HG02938 (cell line): ENCODE data around the gene RGS6.
A peak's percentile ranks its signal among the peaks of the same experiment; 100 is the strongest.

Experiments
- ATAC-seq: cut with Tn5 transposase; IDR thresholded peaks from one replicate; pipeline ENCODE4 v1.9.1; 2021; ENCODE audit warnings: mild to moderate bottlenecking, moderate library complexity; ENCODE audit not compliant: unreplicated experiment

Gene RGS6

DNA sequence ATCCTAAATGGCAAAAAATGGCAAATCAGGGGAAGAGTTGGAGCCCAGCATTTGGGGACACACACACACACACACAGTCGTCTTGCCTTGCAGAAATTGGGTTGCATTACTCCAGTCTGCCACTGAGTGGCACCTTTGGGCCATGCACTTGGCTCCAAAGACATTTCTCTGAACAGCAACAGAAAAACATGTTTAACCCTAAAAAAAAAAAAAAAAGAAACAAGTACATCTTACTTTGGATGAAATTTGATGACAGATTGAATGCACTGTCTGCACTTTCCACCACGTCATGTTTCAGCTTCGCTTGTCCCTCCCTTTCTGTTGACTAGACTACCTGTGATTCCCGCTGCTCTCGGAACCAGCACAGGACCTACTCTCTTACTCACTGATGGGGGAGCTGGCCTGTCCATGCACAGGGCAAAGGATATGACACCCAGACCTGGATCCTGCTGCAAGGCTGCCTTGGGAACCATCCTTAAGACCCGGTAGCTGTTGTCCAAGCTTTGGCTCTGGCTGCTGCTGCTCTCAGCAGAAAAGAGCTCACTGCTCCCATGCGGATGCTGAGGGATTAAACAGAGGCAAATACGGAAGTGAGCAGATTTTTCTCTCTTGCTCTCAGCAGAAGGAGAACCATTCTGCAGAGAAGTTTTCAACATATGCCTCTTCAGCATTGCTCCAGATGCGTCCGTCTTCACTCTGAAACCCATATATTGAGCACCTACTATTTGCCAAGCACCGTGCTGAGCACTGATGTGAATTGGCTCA, 584.9 kb downstream of the RGS6 start:
- ATAC-seq: no peak

DNA sequence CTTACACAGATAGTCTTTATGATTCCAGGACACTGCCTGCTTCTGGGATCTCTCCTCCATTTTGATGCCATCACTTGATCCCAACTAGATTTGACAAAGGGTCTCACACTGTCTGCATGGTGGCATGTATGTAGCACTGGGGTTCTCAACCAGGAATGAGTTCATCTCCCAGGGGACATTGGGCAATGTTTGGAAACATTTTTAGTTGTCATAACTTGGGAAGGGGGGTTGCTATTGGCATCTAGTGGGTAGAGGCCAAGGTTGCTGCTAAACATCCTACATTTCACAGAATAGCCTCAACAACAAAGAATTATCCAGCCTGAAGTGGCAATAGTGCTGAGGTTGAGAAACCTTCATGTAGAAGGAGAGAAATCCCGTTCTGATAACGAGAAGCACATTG, 585.5 kb downstream of the RGS6 start:
- no peak for ATAC-seq

DNA sequence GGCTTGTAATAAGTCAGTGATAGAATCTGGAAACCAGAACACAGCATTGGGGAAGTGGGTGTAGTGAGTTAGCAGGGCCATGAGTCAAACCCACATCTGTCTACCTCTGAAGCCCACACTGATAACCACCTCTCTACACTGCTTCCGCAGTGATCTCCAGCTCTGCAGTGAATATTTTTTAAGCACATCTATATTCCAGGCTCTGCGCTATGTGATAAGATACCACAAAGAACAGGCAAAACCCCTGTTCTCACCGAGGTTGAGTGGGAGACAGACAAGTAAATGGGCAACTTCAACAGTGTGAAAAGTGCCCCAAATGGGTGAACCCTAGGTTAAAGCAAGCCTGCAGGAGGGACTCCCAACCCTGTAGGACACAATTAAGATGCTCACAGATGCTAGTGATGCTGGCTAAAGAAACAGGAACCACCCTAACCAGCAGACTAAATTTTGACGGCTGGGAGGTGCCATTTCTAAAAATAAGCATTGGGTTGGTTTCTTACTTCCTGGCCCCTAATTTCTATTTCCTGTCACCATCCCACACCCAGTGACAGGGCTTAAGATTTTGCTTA, 586.7 kb downstream of the RGS6 start:
- ATAC-seq: peak; percentile 65

DNA sequence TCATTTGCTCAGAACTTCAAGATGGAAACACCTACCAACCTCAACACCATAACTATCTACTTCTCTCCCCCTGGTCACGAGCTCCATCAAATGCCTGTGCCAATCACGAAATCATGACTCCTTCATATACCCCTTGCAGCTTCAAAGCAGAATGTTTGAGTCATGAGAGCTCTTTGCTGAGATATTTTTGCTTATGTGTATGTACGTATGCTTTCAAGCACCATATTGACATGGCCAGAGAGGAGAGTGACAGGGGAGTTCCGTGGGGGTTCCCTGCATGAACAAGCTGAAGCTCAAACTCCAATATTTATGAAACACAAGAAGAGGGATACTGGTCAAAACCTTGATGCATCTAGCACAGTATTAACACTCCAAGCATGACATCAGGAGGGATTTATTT, 587.3 kb downstream of the RGS6 start:
- ATAC-seq: peak; percentile 17

DNA sequence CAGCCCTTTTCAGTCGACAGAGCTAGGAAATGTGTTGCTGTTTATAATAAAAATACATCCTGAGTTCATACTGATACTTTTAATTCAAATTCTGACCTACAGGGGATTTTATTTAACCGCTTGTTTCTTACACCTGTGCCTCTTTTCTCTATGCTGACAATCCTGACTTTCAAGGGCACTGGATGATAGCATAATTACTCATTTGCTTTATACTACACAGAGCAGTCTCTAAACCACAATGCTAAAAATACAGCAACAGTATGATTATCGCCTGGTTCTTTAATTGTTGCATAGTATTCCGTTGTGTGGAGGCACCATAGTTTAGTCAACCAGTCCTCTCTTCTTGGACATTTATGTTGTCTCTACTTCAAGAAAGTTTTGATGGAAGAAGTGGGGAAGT, 588.8 kb downstream of the RGS6 start:
- ATAC-seq: no peak

DNA sequence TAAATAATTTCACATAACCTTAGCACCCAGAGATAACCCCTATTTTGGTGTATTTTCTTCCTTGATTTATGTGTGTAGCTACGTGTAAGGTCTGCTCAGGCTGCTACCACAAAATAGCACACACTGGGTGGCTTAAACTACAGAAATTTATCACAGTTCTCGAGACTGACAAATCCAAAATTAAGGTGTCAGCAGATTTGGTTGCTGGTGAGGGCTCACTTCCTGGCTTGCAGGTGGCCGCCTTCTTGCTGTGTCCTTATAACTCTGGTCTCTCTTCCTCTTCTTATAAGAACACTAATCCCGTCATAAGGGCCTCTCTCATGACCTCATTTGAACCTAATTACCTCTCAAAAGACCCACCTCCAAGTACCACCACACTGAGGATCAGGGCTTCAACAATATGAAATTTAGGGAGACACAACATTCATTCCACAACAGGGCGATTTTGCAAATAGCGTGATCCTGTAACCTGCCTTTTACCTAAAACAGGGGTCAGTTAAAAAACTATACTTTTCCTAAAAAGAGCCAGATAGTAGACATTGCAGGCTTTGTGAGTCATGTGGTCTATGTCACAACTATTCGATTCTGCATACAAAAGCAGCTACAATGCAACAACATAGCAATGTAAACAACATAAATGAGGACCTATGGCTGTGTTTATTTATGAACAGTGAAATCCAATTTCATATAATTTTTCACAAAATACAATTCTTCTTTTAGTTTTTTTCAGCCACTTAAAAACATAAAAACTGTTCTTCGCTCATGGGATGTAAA, 589.9 kb downstream of the RGS6 start:
- no peak for ATAC-seq

DNA sequence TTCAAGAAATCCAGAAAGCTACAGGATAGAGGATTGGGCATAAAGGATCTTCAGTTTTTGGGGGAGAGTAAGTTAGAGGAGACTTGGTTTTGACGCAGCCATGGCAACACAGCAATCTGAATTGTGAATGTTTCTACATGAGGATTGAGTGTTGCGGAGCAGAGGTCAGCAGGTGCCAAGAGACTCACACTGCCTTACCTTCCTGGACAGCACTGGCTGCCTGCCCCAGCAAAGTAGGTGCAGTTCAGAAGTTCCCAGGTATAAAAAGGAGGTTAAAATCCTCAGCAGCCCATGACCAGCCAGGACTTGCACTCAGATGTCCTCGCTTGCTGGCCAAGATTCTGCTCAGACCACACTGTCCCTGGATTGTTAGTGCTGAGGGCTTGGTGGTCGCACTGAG, 590.6 kb downstream of the RGS6 start:
- no peak for ATAC-seq

DNA sequence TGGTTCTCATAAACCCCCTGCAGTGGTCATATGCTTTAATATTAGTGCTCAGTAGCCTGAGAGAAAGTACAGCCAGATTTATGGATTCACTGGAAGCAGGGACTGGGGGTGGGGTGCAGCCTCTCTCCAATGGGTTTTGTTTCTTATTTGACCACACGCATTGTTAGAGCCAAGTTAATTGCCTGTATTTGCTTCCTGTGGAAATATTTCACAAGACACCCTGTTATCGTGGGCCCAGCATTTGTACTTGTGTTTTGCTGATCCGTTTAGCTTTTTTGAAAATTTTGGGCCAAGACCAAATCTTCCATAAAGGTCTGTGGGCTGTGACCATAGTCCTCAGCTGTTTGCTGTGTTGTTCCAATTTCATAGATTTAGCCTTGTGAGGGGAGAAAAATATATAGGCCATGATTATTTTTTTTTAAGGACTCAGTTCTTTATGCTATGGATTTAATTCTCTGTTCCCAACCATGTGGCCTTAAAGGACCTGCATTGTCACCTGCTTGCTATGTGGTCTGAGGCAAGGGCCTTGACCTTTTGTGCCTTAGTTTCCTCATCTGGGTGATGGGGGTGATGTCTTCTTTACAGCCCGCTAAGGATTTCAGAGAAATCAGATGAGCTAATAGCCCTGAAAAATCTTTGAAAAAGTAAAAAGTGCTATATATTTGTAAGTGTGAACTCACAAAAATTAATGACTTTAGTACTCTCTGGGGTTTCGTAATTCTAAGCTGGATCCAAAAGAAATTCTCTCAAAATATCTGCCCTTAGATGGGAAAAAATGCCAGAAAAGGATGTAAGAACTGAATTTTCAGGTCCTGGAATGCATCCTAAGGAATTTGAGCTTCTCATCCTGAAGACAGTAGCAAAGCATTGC, 591.4 kb downstream of the RGS6 start:
- ATAC-seq: no peak

DNA sequence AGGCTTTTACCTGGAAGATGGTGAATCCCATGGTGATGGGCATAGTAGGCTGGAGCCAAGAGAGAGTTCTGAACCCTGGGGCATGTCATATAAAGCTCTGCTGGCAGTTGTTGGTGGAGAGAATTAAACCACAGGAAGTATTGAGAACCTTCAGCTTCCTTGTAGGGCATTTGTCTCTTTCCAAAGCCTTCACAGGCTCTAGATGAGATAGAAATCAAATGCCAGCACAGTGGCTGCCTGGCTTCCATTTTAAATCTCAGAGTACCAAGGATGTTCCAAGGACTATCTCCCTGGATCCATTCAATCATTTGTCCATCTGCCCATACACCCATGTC, 592.0 kb downstream of the RGS6 start:
- ATAC-seq: no peak

DNA sequence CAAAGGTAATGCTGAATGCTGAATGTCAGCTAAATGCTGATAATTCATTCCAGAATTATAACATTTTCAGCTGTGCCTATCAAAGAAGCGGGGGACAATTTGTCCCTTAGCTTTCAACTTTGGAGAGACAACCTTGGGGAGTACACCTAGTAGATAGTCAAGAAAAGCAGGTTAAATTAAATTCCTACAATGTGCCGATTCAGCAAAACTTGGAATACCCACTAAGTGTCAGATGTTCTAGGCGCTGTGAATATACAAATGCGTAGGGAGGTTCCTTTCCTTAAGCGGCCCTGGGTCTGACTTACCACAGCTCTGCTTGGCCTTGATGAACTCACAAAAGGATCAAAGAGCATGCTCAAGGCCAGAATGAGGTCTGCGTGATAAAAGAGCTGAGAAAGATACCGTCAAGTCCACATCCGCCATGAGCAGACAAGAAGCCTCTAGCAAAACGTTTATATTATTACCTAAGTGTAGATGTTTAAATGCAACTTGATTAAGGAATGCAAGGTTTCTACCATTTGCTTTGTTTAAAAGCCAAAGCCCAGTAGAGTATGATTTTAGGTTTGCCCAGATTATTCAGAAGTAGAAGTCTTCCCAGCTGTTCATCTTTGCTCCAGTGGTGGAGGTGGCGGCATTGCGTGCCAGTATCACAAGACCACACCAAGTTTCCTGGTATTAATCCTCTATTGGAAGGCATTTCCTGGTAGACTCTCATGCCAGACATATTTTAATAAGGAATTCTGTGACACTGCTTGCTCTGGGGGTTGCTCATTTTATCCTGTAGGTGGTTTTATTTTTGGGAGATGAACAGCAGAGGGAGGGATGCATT, 593.1 kb downstream of the RGS6 start:
- no peak for ATAC-seq

DNA sequence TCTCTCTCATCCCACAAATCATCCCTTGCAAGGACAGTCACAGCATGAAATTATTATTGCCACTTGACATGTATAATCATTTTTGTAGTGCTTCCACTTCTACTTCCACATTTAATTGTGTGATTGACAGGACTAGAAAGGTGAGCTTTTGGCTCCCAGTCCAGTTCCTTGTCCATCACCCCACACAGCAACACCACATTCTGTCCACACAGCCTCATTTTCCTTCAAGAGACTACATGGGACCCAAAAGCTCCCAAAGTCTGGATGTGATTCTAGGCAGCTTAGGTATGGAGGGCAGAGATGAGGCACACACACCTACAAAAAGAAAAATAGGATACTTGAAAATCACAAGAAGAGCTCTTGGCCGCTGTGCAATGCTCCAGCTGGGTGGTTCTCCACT, 595.4 kb downstream of the RGS6 start:
- no peak for ATAC-seq

DNA sequence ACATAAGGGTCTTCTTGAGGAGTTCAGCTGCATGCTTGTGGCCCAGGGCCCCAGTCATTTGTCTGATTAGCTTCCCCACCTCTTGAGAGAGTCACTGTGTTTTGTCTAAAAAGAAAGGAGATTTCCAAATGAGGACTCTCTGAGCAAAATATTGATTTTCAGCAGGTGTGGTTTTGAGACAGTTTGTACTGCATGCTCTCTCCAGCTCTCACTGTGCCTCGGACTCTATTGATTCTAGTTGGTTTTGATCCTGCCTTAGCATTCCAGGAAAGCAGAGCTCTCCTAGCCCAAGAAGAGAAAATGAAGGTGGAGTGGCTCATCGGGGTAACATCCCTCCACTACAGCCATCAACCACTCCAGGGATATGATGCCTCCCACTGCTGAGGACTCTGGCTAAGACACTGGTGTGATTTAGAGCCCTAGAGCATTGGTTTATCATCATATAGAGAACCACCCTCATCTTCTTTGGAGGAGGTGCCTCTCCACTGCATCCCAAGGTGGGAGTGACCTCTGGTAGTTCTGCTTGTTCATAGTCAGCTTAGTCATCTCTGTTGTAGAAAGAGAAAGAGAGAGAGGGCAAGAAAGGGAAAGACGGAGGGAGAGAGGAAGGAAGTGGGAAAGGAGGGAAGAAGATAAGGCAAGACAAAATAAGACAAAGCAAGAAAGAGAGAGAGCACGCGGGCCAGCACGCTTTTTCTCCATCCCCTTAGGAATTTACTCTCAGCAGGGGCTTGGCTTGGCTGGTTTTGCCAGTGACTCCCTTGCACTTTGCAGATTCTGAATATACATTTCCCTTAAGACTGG, 596.0 kb downstream of the RGS6 start:
- no peak for ATAC-seq

DNA sequence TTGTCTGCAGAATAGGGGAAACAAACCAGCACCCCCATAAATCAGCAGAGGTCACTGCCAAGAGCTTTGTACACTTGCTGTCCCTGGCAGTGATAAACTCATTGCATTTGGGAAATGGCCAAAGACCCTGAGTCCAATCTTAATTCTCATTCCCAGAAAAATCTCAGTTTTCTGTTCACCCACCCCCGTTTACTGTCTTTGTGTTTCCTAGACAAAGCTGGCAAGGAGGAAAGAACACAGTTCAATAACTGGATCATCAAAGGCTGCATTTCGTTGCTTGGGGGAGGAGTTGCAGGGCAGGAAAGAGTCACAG, 596.6 kb downstream of the RGS6 start:
- no peak for ATAC-seq

DNA sequence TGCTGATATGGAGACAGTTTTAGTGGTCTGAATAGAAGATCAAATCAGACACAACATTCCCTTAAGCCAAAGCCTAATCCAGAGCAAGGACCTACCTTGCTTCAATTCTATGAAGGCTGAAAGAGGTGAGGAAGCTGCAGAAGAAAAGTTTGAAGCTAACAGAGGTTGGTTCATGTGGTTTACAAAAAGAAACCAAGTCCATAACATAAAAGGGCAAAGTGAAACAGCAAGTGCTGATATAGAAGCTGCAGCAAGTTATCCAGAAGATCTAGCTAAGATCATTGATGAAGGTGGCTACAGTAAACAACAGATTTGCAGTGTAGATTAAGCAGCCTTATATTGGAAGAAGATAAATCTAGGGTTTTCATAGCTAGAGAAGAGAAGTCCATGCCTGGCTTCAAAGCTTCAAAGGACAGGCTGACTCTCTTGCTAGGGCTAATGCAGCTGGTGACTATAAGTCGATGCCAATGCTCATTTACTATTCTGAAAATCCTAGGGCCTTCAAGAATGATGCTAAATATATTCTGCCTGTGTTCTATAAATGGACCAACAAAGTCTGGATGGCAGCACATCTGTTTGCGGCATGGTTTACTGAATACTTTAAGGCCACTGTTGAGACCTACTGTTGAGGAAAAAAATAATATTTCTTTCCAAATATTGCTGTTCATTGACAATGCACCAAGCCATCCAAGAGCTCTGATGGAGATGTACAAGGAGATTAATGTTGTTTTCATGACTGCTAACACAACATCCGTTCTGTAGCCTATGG, 600.6 kb downstream of the RGS6 start:
- no peak for ATAC-seq

DNA sequence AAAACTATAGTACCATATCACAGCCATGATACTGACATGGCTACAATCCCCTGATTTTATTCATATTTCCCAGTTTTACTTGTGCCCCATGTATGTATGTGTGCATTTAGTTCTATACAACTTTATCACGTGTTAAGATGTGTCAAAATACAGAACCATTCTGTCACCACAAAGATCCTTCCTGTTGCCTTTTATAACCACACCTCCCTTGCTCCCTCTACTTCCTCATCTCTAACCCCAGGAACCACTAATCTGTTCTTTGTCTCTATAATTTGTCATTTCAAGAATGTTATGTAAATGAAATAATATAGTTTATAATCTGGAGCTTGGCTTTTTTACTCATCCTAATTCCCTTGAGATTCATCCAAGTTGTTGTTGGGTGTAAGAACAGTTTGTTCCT, 603.3 kb downstream of the RGS6 start:
- ATAC-seq: peak; percentile 65

DNA sequence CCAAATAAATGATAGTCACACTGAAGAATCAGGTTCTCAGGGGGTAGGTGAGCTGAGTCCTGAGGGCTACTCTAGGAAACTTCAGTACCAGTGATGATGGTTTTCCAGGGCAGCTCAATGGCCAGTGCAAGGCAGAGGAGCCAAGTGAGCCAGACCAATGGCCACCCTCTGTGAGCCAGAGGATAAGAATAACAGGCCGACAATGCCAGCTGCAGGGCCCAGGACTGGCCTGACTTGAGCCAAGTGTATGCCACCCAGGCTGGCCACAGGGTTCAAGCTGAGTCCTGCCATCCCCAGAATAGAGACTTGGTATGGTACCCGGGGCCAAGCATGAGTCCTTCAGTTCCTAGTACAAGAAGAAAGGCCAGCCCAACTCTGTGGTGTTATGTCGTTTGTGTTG, 606.2 kb downstream of the RGS6 start:
- no peak for ATAC-seq

DNA sequence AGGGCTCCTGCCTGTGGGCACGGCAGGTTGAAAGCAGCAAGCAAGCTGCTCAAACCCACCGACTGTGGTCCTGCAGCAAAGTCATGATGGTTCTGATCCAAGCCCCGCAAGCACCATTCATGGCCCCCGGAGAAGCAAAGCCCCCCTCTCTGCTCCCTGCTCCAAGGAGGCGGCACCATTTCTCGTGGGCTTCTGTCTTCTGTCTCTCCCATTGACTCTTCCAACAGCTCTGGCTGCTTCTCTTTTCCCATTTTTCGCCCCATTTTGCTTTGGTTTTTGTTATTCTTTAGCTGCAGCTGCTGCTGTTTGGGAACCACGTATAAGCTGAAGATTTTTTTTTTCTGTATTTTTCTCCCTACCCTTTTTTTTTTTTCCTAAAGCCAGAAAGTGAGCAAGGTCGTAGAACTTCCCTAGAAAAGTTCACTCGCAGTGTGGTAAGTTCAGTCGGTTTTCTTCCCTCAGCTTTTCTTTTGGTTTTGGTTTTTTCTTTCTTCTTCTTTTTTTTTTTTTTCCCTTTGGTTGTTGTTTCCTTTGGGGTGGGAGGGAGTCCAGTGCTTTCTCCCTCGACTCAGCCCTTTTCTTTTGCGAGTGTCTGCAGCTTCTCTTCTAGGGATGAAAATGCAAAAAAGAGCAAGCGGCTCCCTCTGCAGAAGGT, 607.6 kb downstream of the RGS6 start:
- ATAC-seq: no peak

DNA sequence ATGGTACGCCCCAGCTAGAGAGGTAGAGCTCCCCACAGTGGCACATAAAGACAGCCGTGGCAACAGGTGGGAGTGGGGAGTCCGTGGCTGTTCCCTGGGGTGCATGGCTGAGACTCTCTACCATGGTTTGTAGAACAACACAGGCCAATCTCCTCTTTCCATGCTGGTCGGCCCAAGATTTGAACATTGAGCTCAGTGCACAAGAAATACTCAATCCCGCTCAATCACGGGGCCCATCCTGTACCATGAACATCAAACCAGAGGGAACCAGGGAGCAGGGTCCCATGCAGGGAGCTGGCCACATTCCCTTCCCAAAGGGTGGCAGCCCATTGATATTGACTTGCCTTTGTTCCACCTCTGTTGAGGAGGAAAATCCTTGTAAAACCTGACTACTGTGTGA, 608.6 kb downstream of the RGS6 start:
- no peak for ATAC-seq

DNA sequence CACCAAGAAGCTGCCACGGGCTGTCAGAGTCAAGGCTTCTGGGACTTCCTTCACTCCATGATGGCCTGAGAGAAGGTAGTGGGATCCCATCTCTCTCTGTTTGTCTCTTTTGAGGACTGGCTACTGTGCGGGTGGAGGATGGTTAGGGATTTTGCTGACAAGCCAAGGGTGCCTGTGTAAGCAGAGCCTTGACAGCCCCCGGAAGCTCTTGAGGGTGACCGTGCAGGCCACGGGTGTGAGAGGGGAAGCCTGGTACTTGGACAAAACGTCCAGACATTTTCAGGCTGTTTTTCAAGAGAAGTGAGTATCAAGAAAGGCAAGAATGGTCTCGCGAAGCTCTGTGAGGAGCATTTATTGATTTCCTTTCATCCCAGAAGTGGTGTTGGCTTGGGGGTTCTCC, 609.3 kb downstream of the RGS6 start:
- no peak for ATAC-seq
